ENCODE data around the gene KRTCAP3. TPM values are rescaled to one million over a fixed set of nuclear protein-coding genes. Genes with fewer than 3 reads are reported as not detected.

KRTCAP3 gene
- total and polyA plus RNA-seq, 9 of the 15 experiments (the other 6 are each of a cell fraction or from before 2014, with no cell fraction given) = 0.24 to 1.4 (median 0.73) TPM

DNA sequence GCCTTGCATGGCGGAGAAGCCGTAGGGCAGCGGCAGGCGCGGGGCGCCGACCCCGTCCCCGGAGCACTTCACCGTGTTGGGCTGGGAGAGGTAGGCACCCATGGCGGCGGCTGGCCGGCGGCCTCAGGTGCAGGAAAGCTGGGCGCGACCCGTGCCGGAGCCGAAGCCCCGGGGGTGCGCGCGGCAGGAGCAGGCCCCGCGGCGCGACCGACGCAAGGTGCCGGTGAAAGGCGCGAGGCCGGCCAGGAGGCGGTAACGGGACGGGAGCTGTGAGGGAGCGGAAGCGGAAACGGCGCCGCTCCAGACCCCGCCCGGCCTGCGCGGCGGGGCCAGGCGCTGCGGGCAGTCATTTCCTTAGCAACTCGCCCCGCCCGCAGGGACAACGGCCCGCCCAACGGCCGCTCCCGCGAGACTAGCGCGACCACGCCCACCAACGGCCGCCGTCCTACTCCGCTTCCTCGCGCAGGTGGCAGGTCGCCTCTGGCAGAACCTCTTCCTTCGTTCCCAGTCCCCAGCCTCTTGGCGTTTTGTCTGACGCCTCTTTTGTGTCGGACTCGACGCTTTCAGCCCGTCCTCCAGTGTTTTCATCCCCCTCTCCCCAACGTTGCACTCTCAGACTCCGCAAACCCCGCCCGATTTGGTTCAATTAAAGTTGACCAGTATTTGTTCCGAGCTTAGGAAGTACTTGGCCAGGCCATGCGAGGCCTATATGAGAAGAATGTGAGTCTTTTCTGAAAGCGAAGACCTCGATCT, 32.7 kb upstream of the KRTCAP3 start, which contains the start of gene PPM1G (continued):
- TF ChIP-seq MEF2D (tag; conservative IDR thresholded peaks at IDR 0.05; ENCODE audit: low read depth) = peak; percentile 71; the same call in 1 of the 2 replicates
- TF ChIP-seq ZNF561 (CRISPR knock-in tag; conservative IDR thresholded peaks at IDR 0.05) = no peak

GRCh38 chr2:27412419-27413152, 29.6 kb upstream of the KRTCAP3 start:
- no peak overlapping the region for H3K4me3 ChIP-seq
- no peak overlapping the region for H3K9ac ChIP-seq (ENCODE audit: insufficient read depth in 1 of 2, low read depth in 2 of 2, low read length in 2 of 2)
- in situ Hi-C loops (cut with MboI) (no loop called here), intact Hi-C loops (cut with micrococcal nuclease) (no loop called here)
- WGBS (ENCODE audit: insufficient coverage, low coverage, missing lambda C conversion rate) = 71% methylated on average over 9 of the region's 9 CpGs
- no peaks in the 10 kb centered on the region for H3K9me3 ChIP-seq (replicated peaks; ENCODE audit: control insufficient read depth, insufficient read depth, low read depth, low read length)
- no peak overlapping the region for H3K27ac ChIP-seq (ENCODE audit: extremely low read depth, low read depth, low read length)
- H3K4me1 ChIP-seq (replicated peaks in 1 of 2; ENCODE audit: control insufficient read depth in 2 of 2, insufficient read depth in 2 of 2, low read length in 2 of 2) = peaks cover 6 to 20% of the 10 kb centered on the region in 2 experiments; a peak in 4 of 5 replicates
- no peaks in the 10 kb centered on the region for H3K27me3 ChIP-seq (ENCODE audit: control insufficient read depth in 2 of 2, insufficient read depth in 2 of 2, low read length in 2 of 2)
- TF ChIP-seq CREB5 (CRISPR knock-in tag; IDR thresholded peaks at IDR 0.05) (no peak), MECOM (CRISPR knock-in tag; IDR thresholded peaks at IDR 0.05) (no peak), ZNF316 (IDR thresholded peaks at IDR 0.05) (peak; percentile 46; the same call in 1 of the 2 replicates)
- peak overlapping the region; percentile 27 for H2AFZ ChIP-seq (ENCODE audit: low read depth, low read length)
- POLR2A ChIA-PET = interaction anchor here (0.6 kb wide), 1 partner anchor 271 kb away, joined by 4 read pairs; no protein-coding TSS in a partner anchor
- H3K79me2 ChIP-seq (ENCODE audit: control insufficient read depth, insufficient read depth, low read length) = peaks cover 21% of the 10 kb centered on the region
- no TSS peak for BruUV-seq (replicated peaks)
- no peaks in the 10 kb centered on the region for H3K9me1 ChIP-seq (ENCODE audit: control insufficient read depth, insufficient read depth, low read length)
- CTCF ChIA-PET (ENCODE audit: low intra/inter-chr PET ratio) = no interaction called here
- peaks cover 1% of the 10 kb centered on the region; the same call in 1 of the 3 replicates for H3K36me3 ChIP-seq (ENCODE audit: control insufficient read depth, insufficient read depth, low read length)
- no peaks in the 10 kb centered on the region for H4K20me1 ChIP-seq (replicated peaks; ENCODE audit: control insufficient read depth, insufficient read depth, low read length)
- FAIRE-seq = no peak
- DNase-seq (ENCODE audit: extremely low read depth in 1 of 4, low spot score in 3 of 4) = no peak
- H3K4me2 ChIP-seq (ENCODE audit: insufficient read depth, low read length) = no peak overlapping the region
- ATAC-seq = no peak
